H1 (cell line): ENCODE results near the gene UBE2A. TPM values are rescaled to one million over a fixed set of nuclear protein-coding genes. Genes with fewer than 3 reads are reported as not detected.

ENCODE experiments used
- CTCF ChIA-PET: fragments of 300-600 bp; sonication (Branson Sonifier 250); formaldehyde crosslinking; loops from one replicate; lab custom pipeline; 2021; ENCODE audit not compliant: partially characterized antibody; lab: Charles Lee
- POLR2A ChIA-PET: fragments of 300-600 bp; sonication (Branson Sonifier 250); formaldehyde crosslinking; loops from one replicate; lab custom pipeline; 2021; ENCODE audit warnings: inconsistent platforms; ENCODE audit not compliant: partially characterized antibody; lab: Charles Lee
- DNase-seq, 2 experiments: peaks; one replicate each; pipeline versions ENCODE4 v3.0.0 to v3.0.0-alpha.2; 2010 to 2022; ENCODE audit warnings: low spot score in 2 of 2, low read depth in 1 of 2, mixed read lengths in 1 of 2
- FAIRE-seq: peaks from 2 replicates; lab custom pipeline; 2011; peaks lifted over from hg19 to GRCh38; lab: Jason Lieb, UNC
- H2AFZ ChIP-seq: 2 replicates; pipeline ENCODE4 v1.8.1; 2012; ENCODE audit warnings: low read length, inconsistent platforms
- H2AK5ac ChIP-seq: 2 replicates; pipeline ENCODE4 v1.6.1; 2013; ENCODE audit warnings: low read depth, low read length
- H2BK120ac ChIP-seq: replicated peaks from 2 replicates; pipeline ENCODE3; 2013; ENCODE audit warnings: low read depth, low read length, inconsistent platforms
- H2BK12ac ChIP-seq: 2 replicates; pipeline ENCODE4 v1.6.1; 2013; ENCODE audit warnings: low read depth, low read length
- H2BK15ac ChIP-seq: 2 replicates; pipeline ENCODE4 v1.6.1; 2013; ENCODE audit warnings: low read length
- H2BK20ac ChIP-seq: 2 replicates; pipeline ENCODE4 v1.6.1; 2013; ENCODE audit warnings: low read length
- H2BK5ac ChIP-seq: 2 replicates; pipeline ENCODE4 v1.6.1; 2013; ENCODE audit warnings: low read depth, low read length
- H3K14ac ChIP-seq: 2 replicates; pipeline ENCODE4 v1.6.1; 2013; ENCODE audit warnings: inconsistent platforms; ENCODE audit not compliant: insufficient read length
- H3K18ac ChIP-seq: 2 replicates; pipeline ENCODE4 v1.6.1; 2013; ENCODE audit warnings: low read length; ENCODE audit errors: extremely low read depth
- H3K23ac ChIP-seq: 2 replicates; pipeline ENCODE4 v1.6.1; 2013; ENCODE audit warnings: inconsistent platforms; ENCODE audit not compliant: insufficient read length
- H3K23me2 ChIP-seq: 2 replicates; pipeline ENCODE4 v1.6.1; 2013; ENCODE audit warnings: low read depth, low read length
- H3K27ac ChIP-seq: 2 replicates; pipeline ENCODE4 v1.6.1; 2011; ENCODE audit warnings: low read depth, low read length, inconsistent platforms
- H3K27me3 ChIP-seq, 4 experiments: replicated peaks in 1 of 4; 1 replicate in 1 of 4; 2 replicates in 3 of 4; pipeline versions ENCODE4 v1.6.1 to v1.8.1; 2011 to 2013; ENCODE audit warnings: low read length in 3 of 4, mild to moderate bottlenecking in 3 of 4, inconsistent platforms in 2 of 4, mixed read lengths in 2 of 4, moderate library complexity in 1 of 4; ENCODE audit not compliant: control insufficient read depth in 3 of 4, insufficient read depth in 3 of 4; ENCODE audit errors: extremely low read depth in 1 of 4
- H3K36me3 ChIP-seq, 4 experiments: 2 replicates each; pipeline versions ENCODE4 v1.6.1 to v1.8.1; 2011 to 2013; ENCODE audit warnings: mild to moderate bottlenecking in 4 of 4, low read length in 3 of 4, moderate library complexity in 2 of 4, control low read depth in 1 of 4, inconsistent platforms in 1 of 4; ENCODE audit not compliant: insufficient read depth in 4 of 4, control insufficient read depth in 2 of 4
- H3K4ac ChIP-seq: replicated peaks from 2 replicates; pipeline ENCODE3; 2013; ENCODE audit warnings: low read length, low read depth, mixed read lengths, inconsistent platforms; ENCODE audit not compliant: insufficient read length
- H3K4me1 ChIP-seq, 4 experiments: replicated peaks in 1 of 4; 1 replicate in 1 of 4; 2 replicates in 3 of 4; pipeline versions ENCODE4 v1.6.1 to v1.8.1; 2011 to 2013; ENCODE audit warnings: low read length in 3 of 4, inconsistent platforms in 2 of 4, mixed read lengths in 1 of 4; ENCODE audit not compliant: insufficient read depth in 4 of 4, control insufficient read depth in 3 of 4
- H3K4me2 ChIP-seq, 2 experiments: 2 replicates each; pipeline versions ENCODE4 v1.6.1 to v1.8.1; 2011 to 2013; ENCODE audit warnings: low read depth in 2 of 2, low read length in 2 of 2, control low read depth in 1 of 2, inconsistent platforms in 1 of 2, mild to moderate bottlenecking in 1 of 2; ENCODE audit not compliant: insufficient read depth in 1 of 2
- H3K4me3 ChIP-seq, 4 experiments: fragments of 200-600, 300-600 bp in 1 of 4; sonication (generic), shearing (Covaris generic), sonication (Bioruptor Twin) in 1 of 4; 2 replicates each; pipeline versions ENCODE4 v1.5.1 to v1.8.1; 2011 to 2016; ENCODE audit warnings: low read length in 4 of 4, low read depth in 3 of 4, control low read depth in 2 of 4, inconsistent platforms in 2 of 4, mild to moderate bottlenecking in 2 of 4, mixed read lengths in 1 of 4, moderate library complexity in 1 of 4; ENCODE audit not compliant: insufficient read depth in 2 of 4; ENCODE audit errors: extremely low read depth in 1 of 4
- H3K56ac ChIP-seq: replicated peaks from 2 replicates; pipeline ENCODE3; 2013; ENCODE audit warnings: low read depth, mild to moderate bottlenecking, mixed read lengths, low read length, inconsistent platforms; ENCODE audit not compliant: insufficient read length
- H3K79me1 ChIP-seq: 2 replicates; pipeline ENCODE4 v1.6.1; 2013; ENCODE audit warnings: low read depth, low read length, control low read depth
- H3K79me2 ChIP-seq, 2 experiments: 2 replicates each; pipeline versions ENCODE4 v1.6.1 to v1.8.1; 2012 to 2013; ENCODE audit warnings: low read length in 2 of 2, mild to moderate bottlenecking in 2 of 2, inconsistent platforms in 1 of 2; ENCODE audit not compliant: insufficient read depth in 2 of 2, control insufficient read depth in 1 of 2
- H3K9ac ChIP-seq, 4 experiments: replicated peaks in 1 of 4; 1 replicate in 1 of 4; 2 replicates in 3 of 4; pipeline versions ENCODE4 v1.6.1 to v1.8.1; 2011 to 2013; ENCODE audit warnings: low read depth in 3 of 4, low read length in 3 of 4, control low read depth in 2 of 4, mild to moderate bottlenecking in 2 of 4, moderate library complexity in 2 of 4, inconsistent platforms in 1 of 4; ENCODE audit errors: extremely low read depth in 1 of 4
- H3K9me3 ChIP-seq, 2 experiments: 2 replicates each; pipeline versions ENCODE4 v1.6.1 to v1.8.1; 2012 to 2013; ENCODE audit warnings: mild to moderate bottlenecking in 2 of 2, moderate library complexity in 2 of 2, control low read depth in 1 of 2, inconsistent platforms in 1 of 2, low read depth in 1 of 2, low read length in 1 of 2, mixed read lengths in 1 of 2; ENCODE audit not compliant: insufficient read depth in 2 of 2
- H4K20me1 ChIP-seq, 2 experiments: replicated peaks in 1 of 2; 2 replicates each; pipeline versions ENCODE3 to v1.8.1; 2011 to 2013; ENCODE audit warnings: inconsistent platforms in 2 of 2, low read length in 2 of 2, mild to moderate bottlenecking in 1 of 2; ENCODE audit not compliant: insufficient read depth in 2 of 2, control insufficient read depth in 1 of 2
- H4K5ac ChIP-seq: 2 replicates; pipeline ENCODE4 v1.6.1; 2013; ENCODE audit warnings: low read length, low read depth, mixed read lengths, inconsistent platforms; ENCODE audit not compliant: insufficient read length
- H4K8ac ChIP-seq: 2 replicates; pipeline ENCODE4 v1.8.0; 2013; ENCODE audit warnings: mild to moderate bottlenecking, moderate library complexity, low read length, inconsistent platforms; ENCODE audit not compliant: insufficient read depth; ENCODE audit errors: extremely low read depth
- H4K91ac ChIP-seq: replicated peaks from 2 replicates; pipeline ENCODE3; 2013; ENCODE audit warnings: low read length, mixed read lengths, inconsistent platforms; ENCODE audit not compliant: insufficient read length
- BACH1 ChIP-seq: IDR thresholded peaks from 2 replicates; pipeline ENCODE4 v1.6.1; 2012; ENCODE audit warnings: low read length, improper control_type of control experiment
- BCL11A ChIP-seq, 2 experiments: IDR thresholded peaks; one replicate each; pipeline ENCODE4 v1.6.1; 2011; ENCODE audit warnings: low read depth in 2 of 2, low read length in 2 of 2, mild to moderate bottlenecking in 2 of 2
- CEBPB ChIP-seq: IDR thresholded peaks from 2 replicates; pipeline ENCODE4 v1.6.1; 2012; ENCODE audit warnings: low read depth, low read length
- EGR1 ChIP-seq: IDR thresholded peaks from 2 replicates; pipeline ENCODE4 v1.6.1; 2011; ENCODE audit warnings: low read depth, low read length, borderline replicate concordance
- JUND ChIP-seq: IDR thresholded peaks from 2 replicates; pipeline ENCODE4 v1.6.1; 2011; ENCODE audit warnings: mild to moderate bottlenecking, improper control_type of control experiment, low read length
- TAF1 ChIP-seq: IDR thresholded peaks from 2 replicates; pipeline ENCODE4 v1.6.1; 2011; ENCODE audit warnings: mild to moderate bottlenecking, low read depth, low read length
- TAF7 ChIP-seq: optimal IDR thresholded peaks from 2 replicates; pipeline ENCODE3; 2011; ENCODE audit warnings: low read depth, mild to moderate bottlenecking, inconsistent platforms, low read length, moderate library complexity, borderline replicate concordance
- WGBS, 2 experiments: shearing (Covaris generic) in 1 of 2; methylation state at CpG; one replicate each; pipeline versions ENCODE4 v1.1.6 to v1.1.7; 2013 to 2015; ENCODE audit warnings: low lambda C conversion rate in 2 of 2, mixed read lengths in 2 of 2, inconsistent platforms in 1 of 2, low coverage in 1 of 2, missing lambda C conversion rate in 1 of 2; ENCODE audit not compliant: insufficient replicate concordance in 2 of 2, insufficient coverage in 1 of 2, insufficient read length in 1 of 2; ENCODE audit errors: extremely low coverage in 1 of 2, missing lambda C conversion rate in 1 of 2; 5-methylcytosine and 5-hydroxymethylcytosine counted together
- polyA plus RNA-seq, 7 experiments: library from polyadenylated mRNA; depleted of rRNA in 3 of 7; stranded (reverse) in 5 of 7; unstranded in 2 of 7; fragments of >200 nt in 5 of 7; fragments of 200-250 nt in 2 of 7; gene quantifications; 1 replicate in 5 of 7; 2 replicates in 1 of 7; 4 replicates in 1 of 7; pipeline versions ENCODE4 v1.2.1 to v1.2.3, GENCODE V29; 2011 to 2013; ENCODE audit warnings: missing spikeins in 2 of 7, mixed read lengths in 2 of 7
- total RNA-seq: library from RNA; stranded (reverse); fragmentation: NEBNext Ultra II Directional; extraction: Animal tissue kit (Norgen Biotek cat#: 25700); gene quantifications from 2 replicates; pipeline ENCODE4 v1.2.1, GENCODE V29; 2021
- TF ChIP-seq, protein P1 (sequence below), 3 experiments: IDR thresholded peaks; 1 replicate in 2 of 3; 2 replicates in 1 of 3; pipeline versions ENCODE4 v1.5.1 to v1.6.1; 2011; ENCODE audit warnings: low read length in 3 of 3, mild to moderate bottlenecking in 3 of 3, inconsistent platforms in 2 of 3, low read depth in 1 of 3, moderate library complexity in 1 of 3; ENCODE audit not compliant: insufficient read depth in 1 of 3; ENCODE audit errors: control extremely low read depth in 1 of 3

UBE2A gene
- total and polyA plus RNA-seq, 2 of the 8 experiments (the other 6 are each of a cell fraction or from before 2014, with no cell fraction given): 24.8 to 43.9 TPM

DNA sequence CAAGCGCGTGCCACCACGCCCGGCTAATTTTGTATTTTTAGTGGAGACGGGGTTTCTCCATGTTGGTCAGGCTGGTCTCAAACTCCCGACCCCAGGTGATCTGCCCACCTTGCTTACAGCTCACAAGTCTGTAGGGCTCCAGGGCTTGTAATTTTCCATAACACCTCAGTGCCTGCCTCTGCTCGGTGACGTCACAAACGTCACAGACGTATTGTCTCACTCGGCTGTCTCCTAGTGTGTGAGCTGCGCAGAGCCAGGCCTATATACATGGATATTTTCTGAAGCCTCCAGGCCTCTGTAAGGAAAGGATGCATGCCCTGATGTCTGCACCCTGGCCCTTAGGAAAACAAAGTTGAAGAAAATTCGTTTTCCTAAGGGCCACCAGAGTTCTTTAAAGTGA is 40.4 kb downstream of the UBE2A start:
- no peaks in the 10 kb centered on the region for H3K9me3 ChIP-seq

More for the DNA sequence above, 40.4 kb downstream of the UBE2A start:
- H4K91ac ChIP-seq: no peak overlapping the region
- no peak overlapping the region for H4K5ac ChIP-seq
- DNase-seq (no peak), FAIRE-seq (no peak)
- H2AFZ ChIP-seq: no peak overlapping the region
- H4K20me1 ChIP-seq: no peaks in the 10 kb centered on the region
- H3K4me3 ChIP-seq: no peak overlapping the region
- H3K9ac ChIP-seq: no peak overlapping the region
- no peak overlapping the region for H3K23ac ChIP-seq
- no peak overlapping the region for H2BK5ac ChIP-seq
- no peak for TF ChIP-seq CEBPB
- no peak for TF ChIP-seq TAF1
- TF ChIP-seq, protein P1, sequence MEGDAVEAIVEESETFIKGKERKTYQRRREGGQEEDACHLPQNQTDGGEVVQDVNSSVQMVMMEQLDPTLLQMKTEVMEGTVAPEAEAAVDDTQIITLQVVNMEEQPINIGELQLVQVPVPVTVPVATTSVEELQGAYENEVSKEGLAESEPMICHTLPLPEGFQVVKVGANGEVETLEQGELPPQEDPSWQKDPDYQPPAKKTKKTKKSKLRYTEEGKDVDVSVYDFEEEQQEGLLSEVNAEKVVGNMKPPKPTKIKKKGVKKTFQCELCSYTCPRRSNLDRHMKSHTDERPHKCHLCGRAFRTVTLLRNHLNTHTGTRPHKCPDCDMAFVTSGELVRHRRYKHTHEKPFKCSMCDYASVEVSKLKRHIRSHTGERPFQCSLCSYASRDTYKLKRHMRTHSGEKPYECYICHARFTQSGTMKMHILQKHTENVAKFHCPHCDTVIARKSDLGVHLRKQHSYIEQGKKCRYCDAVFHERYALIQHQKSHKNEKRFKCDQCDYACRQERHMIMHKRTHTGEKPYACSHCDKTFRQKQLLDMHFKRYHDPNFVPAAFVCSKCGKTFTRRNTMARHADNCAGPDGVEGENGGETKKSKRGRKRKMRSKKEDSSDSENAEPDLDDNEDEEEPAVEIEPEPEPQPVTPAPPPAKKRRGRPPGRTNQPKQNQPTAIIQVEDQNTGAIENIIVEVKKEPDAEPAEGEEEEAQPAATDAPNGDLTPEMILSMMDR (IDR thresholded peaks at IDR 0.05; ENCODE audit: control extremely low read depth in 1 of 3, insufficient read depth in 1 of 3, low read depth in 1 of 3, low read length in 3 of 3): no peak
- TF ChIP-seq BACH1: no peak
- no peak for TF ChIP-seq EGR1
- no peak for TF ChIP-seq BCL11A (IDR thresholded peaks at IDR 0.05; ENCODE audit: low read depth in 2 of 2, low read length in 2 of 2)
- TF ChIP-seq TAF7: no peak
- TF ChIP-seq JUND: no peak
- H3K27ac ChIP-seq: no peak overlapping the region
- no peak overlapping the region for H2AK5ac ChIP-seq
- ChIA-PET CTCF (interaction anchor here (1.5 kb wide), 1 partner anchor 115 kb away, joined by 5 read pairs; no protein-coding TSS in a partner anchor), POLR2A (interaction anchor here (1.8 kb wide), 1 partner anchor 9 kb away, joined by 8 read pairs; the partner anchor contains the start of gene NKRF)
- H3K4me2 ChIP-seq: no peak overlapping the region
- H3K14ac ChIP-seq: no peak overlapping the region
- no peak overlapping the region for H2BK120ac ChIP-seq
- peaks cover 0 to 5% (median 3%) of the 10 kb centered on the region in 4 experiments; a peak in 3 of 7 replicates for H3K4me1 ChIP-seq
- H3K36me3 ChIP-seq: no peaks in the 10 kb centered on the region
- H3K27me3 ChIP-seq: no peaks in the 10 kb centered on the region
- H2BK12ac ChIP-seq: no peak overlapping the region
- H4K8ac ChIP-seq: no peak overlapping the region
- H3K56ac ChIP-seq: no peak overlapping the region
- WGBS, 2 experiments: 86% methylated on average over 5 of the region's 13 CpGs; no CpG with 5 or more reads in 1 of the 2 experiments
- no peaks in the 10 kb centered on the region for H3K79me1 ChIP-seq
- no peaks in the 10 kb centered on the region for H3K79me2 ChIP-seq
- H3K4ac ChIP-seq: no peak overlapping the region
- no peaks in the 10 kb centered on the region for H3K23me2 ChIP-seq
- no peak overlapping the region for H2BK15ac ChIP-seq
- H2BK20ac ChIP-seq: no peak overlapping the region
- no peak overlapping the region for H3K18ac ChIP-seq
